ENCODE measurements around the gene PTBP1.
"Not testable (repeated sequence)": the region's sequence is repeated elsewhere in the genome, so short reads cannot be mapped to it uniquely, and the experiment has no call there.

The PTBP1 gene

DNA sequence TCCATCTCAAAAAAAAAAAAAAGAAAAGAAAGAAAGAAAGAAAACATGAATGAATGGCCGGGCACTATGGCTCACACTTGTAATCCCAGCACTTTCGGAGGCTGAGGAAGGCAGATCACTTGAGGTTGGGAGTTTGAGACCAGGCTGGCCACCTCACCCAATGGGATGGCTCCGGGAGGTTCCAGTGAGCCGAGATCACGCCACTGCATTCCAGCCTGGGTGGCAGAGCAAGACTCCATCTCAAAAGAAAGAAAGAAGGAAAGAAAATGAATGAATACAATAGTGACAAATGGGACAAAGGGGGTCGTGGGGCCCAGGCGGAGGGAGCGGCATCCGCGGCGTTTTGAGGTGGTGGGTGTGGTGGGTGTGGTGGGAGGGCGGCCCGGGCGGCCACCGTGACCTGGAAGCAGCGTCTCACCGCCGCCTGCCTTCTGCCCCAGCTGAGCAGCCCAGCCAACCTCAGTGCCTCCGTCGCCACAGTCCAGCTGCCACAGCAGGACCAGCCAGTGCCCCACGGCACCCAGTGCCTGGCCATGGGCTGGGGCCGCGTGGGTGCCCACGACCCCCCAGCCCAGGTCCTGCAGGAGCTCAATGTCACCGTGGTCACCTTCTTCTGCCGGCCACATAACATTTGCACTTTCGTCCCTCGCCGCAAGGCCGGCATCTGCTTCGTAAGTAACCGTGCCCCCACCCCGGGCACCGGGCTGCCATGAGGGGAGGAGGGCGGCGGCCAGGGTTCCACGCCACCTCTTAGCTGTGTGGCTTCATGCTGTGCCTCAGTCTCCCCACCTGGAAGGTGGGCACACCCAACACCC lies 48.7 kb downstream of the PTBP1 start:
- DNase-seq (ENCODE audit: low read depth), result no peak
- H3K4me3 ChIP-seq (ENCODE audit: low read depth, low read length), result no peak overlapping the region
- TF ChIP-seq CTCF (IDR thresholded peaks at IDR 0.05; ENCODE audit: insufficient read depth, low read depth, low read length, missing control alignments), result no peak

DNA sequence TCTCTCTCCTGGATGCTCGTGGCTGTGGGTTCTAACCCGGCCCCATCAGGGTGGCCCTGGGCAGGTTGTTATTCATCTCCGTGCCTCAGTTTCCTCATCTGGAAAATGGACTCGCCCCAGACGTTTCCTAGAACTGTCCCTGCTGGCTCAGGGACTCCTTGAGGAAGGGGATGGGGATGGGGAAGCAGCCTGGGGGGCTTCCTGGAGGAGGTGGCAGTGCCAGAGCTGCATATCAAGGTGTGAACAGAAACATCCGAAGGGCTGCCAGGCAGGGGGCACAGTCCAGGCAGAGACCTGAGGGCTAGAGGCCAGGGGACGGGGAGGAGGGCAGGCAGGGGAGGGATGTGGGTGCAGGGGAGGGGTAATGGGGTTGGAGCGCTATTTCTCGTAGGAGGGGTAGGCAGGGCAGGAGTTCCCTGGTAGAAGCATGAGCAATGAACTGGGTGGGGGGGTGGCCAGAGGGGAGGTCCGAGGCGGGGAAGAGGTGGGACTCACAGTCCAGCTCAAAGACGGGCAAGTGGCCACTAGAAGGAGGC lies 51.2 kb downstream of the PTBP1 start:
- no peak overlapping the region for H3K4me3 ChIP-seq (ENCODE audit: low read depth, low read length)
- no peak for DNase-seq (ENCODE audit: low read depth)
- no peak for TF ChIP-seq CTCF (IDR thresholded peaks at IDR 0.05; ENCODE audit: insufficient read depth, low read depth, low read length, missing control alignments)

- H3K4me3 ChIP-seq (ENCODE audit: low read depth, low read length); DNase-seq (ENCODE audit: low read depth): not testable (repeated sequence)
Measured at GRCh38 chr19:849195-849594, 51.9 kb downstream of the PTBP1 start.

- DNase-seq (ENCODE audit: low read depth), result no peak
- H3K4me3 ChIP-seq (ENCODE audit: low read depth, low read length), result no peak overlapping the region
- TF ChIP-seq CTCF (IDR thresholded peaks at IDR 0.05; ENCODE audit: insufficient read depth, low read depth, low read length, missing control alignments), result no peak
Measured at GRCh38 chr19:850221-850978, 53.1 kb downstream of the PTBP1 start.

DNA sequence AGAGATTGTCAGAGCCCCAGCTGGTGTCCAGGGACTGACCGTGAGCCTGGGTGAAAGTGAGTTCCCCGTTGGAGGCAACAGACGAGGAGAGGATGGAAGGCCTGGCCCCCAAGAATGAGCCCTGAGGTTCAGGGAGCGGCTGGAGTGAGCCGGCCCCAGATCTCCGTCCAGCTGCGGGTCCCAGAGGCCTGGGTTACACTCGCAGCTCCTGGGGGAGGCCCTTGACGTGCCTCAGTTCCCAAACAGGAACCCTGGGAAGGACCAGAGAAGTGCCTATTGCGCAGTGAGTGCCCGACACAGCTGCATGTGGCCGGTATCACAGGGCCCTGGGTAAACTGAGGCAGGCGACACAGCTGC lies 53.7 kb downstream of the PTBP1 start:
- no peak overlapping the region for H3K4me3 ChIP-seq (ENCODE audit: low read depth, low read length)
- DNase-seq (ENCODE audit: low read depth), result no peak
- no peak for TF ChIP-seq CTCF (IDR thresholded peaks at IDR 0.05; ENCODE audit: insufficient read depth, low read depth, low read length, missing control alignments)

DNA sequence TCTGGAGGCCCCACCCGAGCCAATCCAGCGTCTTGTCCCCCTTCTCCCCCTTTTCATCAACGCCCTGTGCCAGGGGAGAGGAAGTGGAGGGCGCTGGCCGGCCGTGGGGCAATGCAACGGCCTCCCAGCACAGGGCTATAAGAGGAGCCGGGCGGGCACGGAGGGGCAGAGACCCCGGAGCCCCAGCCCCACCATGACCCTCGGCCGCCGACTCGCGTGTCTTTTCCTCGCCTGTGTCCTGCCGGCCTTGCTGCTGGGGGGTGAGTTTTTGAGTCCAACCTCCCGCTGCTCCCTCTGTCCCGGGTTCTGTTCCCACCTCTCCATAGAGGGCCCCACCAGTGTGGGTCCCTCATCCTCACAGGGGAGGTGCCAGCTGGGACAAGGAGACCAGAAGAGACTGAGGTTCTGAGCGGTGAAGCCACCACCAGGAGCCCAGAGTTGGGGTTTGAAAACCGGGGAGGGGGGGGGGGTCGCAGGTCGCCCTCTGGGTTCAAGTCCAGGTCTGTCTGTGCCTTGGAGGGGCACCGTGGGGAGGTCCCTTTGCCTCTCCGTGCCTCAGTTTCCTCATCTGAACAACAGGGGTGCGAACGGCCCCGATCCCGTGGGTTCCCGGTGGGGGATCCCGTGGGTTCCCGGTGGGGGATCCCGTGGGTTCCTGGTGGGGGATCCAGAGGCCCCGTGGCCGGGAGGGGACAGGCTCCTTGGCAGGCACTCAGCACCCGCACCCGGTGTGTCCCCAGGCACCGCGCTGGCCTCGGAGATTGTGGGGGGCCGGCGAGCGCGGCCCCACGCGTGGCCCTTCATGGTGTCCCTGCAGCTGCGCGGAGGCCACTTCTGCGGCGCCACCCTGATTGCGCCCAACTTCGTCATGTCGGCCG lies 55.1 kb downstream of the PTBP1 start, which contains the start of gene ELANE:
Gene ELANE (plus strand): TSS at position 168 of the 878 bp plus-strand sequence. CDS start 26 bp downstream, at position 194.
- no peak for DNase-seq (ENCODE audit: low read depth)
- H3K4me3 ChIP-seq (ENCODE audit: low read depth, low read length), result no peak within 1 kb of the TSS
- no peak for TF ChIP-seq CTCF (IDR thresholded peaks at IDR 0.05; ENCODE audit: insufficient read depth, low read depth, low read length, missing control alignments)
